Measurements from ENCODE around the gene UBR2. TPM values are rescaled to one million over a fixed set of nuclear protein-coding genes. Genes with fewer than 3 reads are reported as not detected.

Gene UBR2
- total and polyA plus RNA-seq, 2 of the 4 experiments (the other 2 are of a cell fraction) = 7.7 to 32.3 TPM

GRCh38 chr6:42637681-42638080 is 73.9 kb downstream of the UBR2 start:
- WGBS, 2 experiments (ENCODE audit: extremely low coverage in 2 of 2, insufficient read length in 1 of 2) = 80% methylated on average over 1 of the region's 3 CpGs; no CpG with 5 or more reads in 1 of the 2 experiments
- no TSS peak for BruUV-seq (replicated peaks)
- Histone ChIP-seq H4K5ac (ENCODE audit: low read depth, low read length) (no peak overlapping the region), H3K56ac (ENCODE audit: extremely low read depth, insufficient read depth, low read length) (no peak overlapping the region), H2BK5ac (ENCODE audit: low read depth, low read length, poor library complexity, severe bottlenecking) (no peak overlapping the region), H3K4me3 (ENCODE audit: insufficient read depth, low read depth, low read length) (no peak overlapping the region), H3K9me3 (ENCODE audit: control insufficient read depth, insufficient read depth, low read length) (no peaks in the 10 kb centered on the region), H4K91ac (ENCODE audit: insufficient read depth, low read depth, low read length) (no peak overlapping the region), H3K23ac (ENCODE audit: low read depth, low read length) (no peak overlapping the region), H3K4me2 (ENCODE audit: low read depth, low read length) (no peak overlapping the region), H3K9ac (ENCODE audit: low read depth, low read length) (no peak overlapping the region), H2AK9ac (replicated peaks; ENCODE audit: low read depth, low read length, poor library complexity) (no peak overlapping the region), H2AK5ac (ENCODE audit: low read depth, low read length) (no peak overlapping the region), H3K14ac (replicated peaks; ENCODE audit: low read depth, low read length) (no peak overlapping the region), H3K79me1 (ENCODE audit: low read depth in 1 of 2, low read length in 2 of 2) (peaks cover 0 to 9% of the 10 kb centered on the region in 2 experiments; a peak in 3 of 4 replicates), H2BK20ac (ENCODE audit: low read depth, low read length) (no peak overlapping the region), H4K8ac (ENCODE audit: low read depth in 2 of 2, low read length in 2 of 2) (no peak overlapping the region), H2BK15ac (ENCODE audit: low read depth, low read length) (no peak overlapping the region), H3K4ac (ENCODE audit: low read depth, low read length) (no peak overlapping the region), H3K27ac (ENCODE audit: insufficient read depth, low read length) (no peak overlapping the region), H3K18ac (ENCODE audit: low read depth, low read length) (no peak overlapping the region), H3K4me1 (ENCODE audit: control insufficient read depth, insufficient read depth, low read length) (no peaks in the 10 kb centered on the region), H3K9me1 (ENCODE audit: insufficient read depth, low read length) (no peaks in the 10 kb centered on the region), H2BK120ac (ENCODE audit: low read depth, low read length) (no peak overlapping the region), H2AFZ (replicated peaks; ENCODE audit: low read length, poor library complexity) (no peak overlapping the region), H3K36me3 (ENCODE audit: control insufficient read depth, insufficient read depth, low read length) (peaks cover 27% of the 10 kb centered on the region), H4K20me1 (ENCODE audit: insufficient read depth, low read length) (no peaks in the 10 kb centered on the region), H3K27me3 (ENCODE audit: control insufficient read depth, insufficient read depth, low read length) (no peaks in the 10 kb centered on the region)
- dilution Hi-C loops (cut with HindIII; ENCODE audit: low sequenced_read_pairs, unreplicated experiment) = no loop called here
- intact Hi-C loops (cut with micrococcal nuclease) = no loop called here
- ChIA-PET CTCF (no interaction called here), POLR2A (ENCODE audit: unreplicated experiment) (no interaction called here)
- no peak for DNase-seq
- no peak for TF ChIP-seq MAZ (IDR thresholded peaks at IDR 0.05; ENCODE audit: borderline replicate concordance, low read depth, low read length)
- TF ChIP-seq ELK1 (IDR thresholded peaks at IDR 0.05; ENCODE audit: borderline replicate concordance, low read depth, low read length) = no peak
- no peak for TF ChIP-seq USF2 (IDR thresholded peaks at IDR 0.05; ENCODE audit: low read depth, low read length)
- TF ChIP-seq CTCF (conservative IDR thresholded peaks at IDR 0.05; ENCODE audit: low read depth, low read length) = no peak
- no peak for TF ChIP-seq MAFK (IDR thresholded peaks at IDR 0.05; ENCODE audit: low read depth, low read length)
- TF ChIP-seq BHLHE40 (IDR thresholded peaks at IDR 0.05; ENCODE audit: low read depth, low read length) = no peak
- TF ChIP-seq RFX5 (IDR thresholded peaks at IDR 0.05; ENCODE audit: low read depth, low read length) = no peak
- no peak for TF ChIP-seq RCOR1 (IDR thresholded peaks at IDR 0.05; ENCODE audit: insufficient replicate concordance, low read length)
- TF ChIP-seq SMC3 (IDR thresholded peaks at IDR 0.05; ENCODE audit: low read depth, low read length) = no peak
- in situ Hi-C loops (cut with MboI; ENCODE audit: low sequenced_read_pairs) = no loop called here
- ATAC-seq (ENCODE audit: low read depth) = no peak
